Bronchial epithelial cell (primary cell): Measurements from ENCODE around the gene UPK2. TPM values are rescaled to one million over a fixed set of nuclear protein-coding genes. Genes with fewer than 3 reads are reported as not detected.
"Not testable (repeated sequence)": the region's sequence is repeated elsewhere in the genome, so short reads cannot be mapped to it uniquely, and the experiment has no call there.

Experiments
- DNase-seq: peaks from one replicate; pipeline ENCODE4 v3.0.0-alpha.2; 2010; ENCODE audit warnings: low read depth
- FAIRE-seq: peaks from 2 replicates; lab custom pipeline; 2011; peaks lifted over from hg19 to GRCh38; lab: Jason Lieb, UNC
- H3K27me3 ChIP-seq: 2 replicates; pipeline ENCODE4 v1.5.1; 2011; ENCODE audit warnings: low read length; ENCODE audit not compliant: control insufficient read depth, insufficient read depth
- H3K36me3 ChIP-seq: 2 replicates; pipeline ENCODE4 v1.5.1; 2011; ENCODE audit warnings: low read length; ENCODE audit not compliant: control insufficient read depth, insufficient read depth
- H3K4me3 ChIP-seq: 2 replicates; pipeline ENCODE4 v1.5.1; 2011; ENCODE audit warnings: mild to moderate bottlenecking, low read depth, low read length, control low read depth
- CTCF ChIP-seq: IDR thresholded peaks from 2 replicates; pipeline ENCODE4 v1.5.1; 2011; ENCODE audit warnings: mild to moderate bottlenecking, moderate library complexity, low read length, control low read depth, inconsistent platforms; ENCODE audit not compliant: insufficient read depth, severe bottlenecking
- total RNA-seq: library from RNA; depleted of rRNA; stranded (reverse); fragments of >200 nt; gene quantifications from 2 replicates; pipeline ENCODE4 v1.2.1, GENCODE V29; 2014

The UPK2 gene
- total RNA-seq, 1 donor from 2014 or later, result not detected

GRCh38 chr11:118971646-118972045 is 15.5 kb downstream of the UPK2 start, which contains the start of gene FOXR1:
TSS of gene FOXR1 (plus strand) at chr11:118971761. CDS start at chr11:118971932, 171 bp downstream.
- peaks cover 2% of the 10 kb centered on the region for H3K27me3 ChIP-seq
- FAIRE-seq (no peak), DNase-seq (no peak)
- no peak for TF ChIP-seq CTCF
- no peak within 1 kb of the TSS for H3K4me3 ChIP-seq
- no peaks in the 10 kb centered on the region for H3K36me3 ChIP-seq

GRCh38 chr11:118973985-118974384 is 17.9 kb downstream of the UPK2 start:
- Histone ChIP-seq H3K36me3 (no peaks in the 10 kb centered on the region), H3K4me3 (no peak overlapping the region), H3K27me3 (peaks cover 2% of the 10 kb centered on the region)
- TF ChIP-seq CTCF, result no peak
- no peak for DNase-seq
- peak; percentile 62 for FAIRE-seq

- Histone ChIP-seq H3K4me3 (no peak overlapping the region), H3K27me3 (peaks cover 4% of the 10 kb centered on the region), H3K36me3 (no peaks in the 10 kb centered on the region)
- DNase-seq, result no peak
- TF ChIP-seq CTCF, result no peak
- peak; percentile 32 for FAIRE-seq
Measured at GRCh38 chr11:118975771-118976709, 19.9 kb downstream of the UPK2 start.

- H3K4me3 ChIP-seq, result no peak overlapping the region
- no peaks in the 10 kb centered on the region for H3K36me3 ChIP-seq
- FAIRE-seq (no peak), DNase-seq (no peak)
- TF ChIP-seq CTCF, result no peak
- peaks cover 4% of the 10 kb centered on the region for H3K27me3 ChIP-seq
Measured at GRCh38 chr11:118979434-118979833, 23.3 kb downstream of the UPK2 start.

GRCh38 chr11:118980191-118980881 is 24.2 kb downstream of the UPK2 start:
- FAIRE-seq (peak; percentile 58), DNase-seq (no peak)
- Histone ChIP-seq H3K4me3 (no peak overlapping the region), H3K27me3 (peaks cover 4% of the 10 kb centered on the region), H3K36me3 (no peaks in the 10 kb centered on the region)
- no peak for TF ChIP-seq CTCF

GRCh38 chr11:118984337-118984736 is 28.2 kb downstream of the UPK2 start:
- H3K4me3 ChIP-seq, H3K36me3 ChIP-seq, DNase-seq, FAIRE-seq, H3K27me3 ChIP-seq: not testable (repeated sequence)
